WI38 (cell line): ENCODE data around the gene GPHB5.

Experiments used
- H3K4me3 ChIP-seq: 2 replicates; pipeline ENCODE4 v1.5.1; 2011; ENCODE audit warnings: low read depth, mild to moderate bottlenecking, control low read depth, low read length
- TF ChIP-seq, protein P1 (sequence below): IDR thresholded peaks from 2 replicates; pipeline ENCODE4 v1.5.1; 2012; ENCODE audit warnings: low read depth, mild to moderate bottlenecking, control low read depth, low read length

Gene GPHB5

DNA sequence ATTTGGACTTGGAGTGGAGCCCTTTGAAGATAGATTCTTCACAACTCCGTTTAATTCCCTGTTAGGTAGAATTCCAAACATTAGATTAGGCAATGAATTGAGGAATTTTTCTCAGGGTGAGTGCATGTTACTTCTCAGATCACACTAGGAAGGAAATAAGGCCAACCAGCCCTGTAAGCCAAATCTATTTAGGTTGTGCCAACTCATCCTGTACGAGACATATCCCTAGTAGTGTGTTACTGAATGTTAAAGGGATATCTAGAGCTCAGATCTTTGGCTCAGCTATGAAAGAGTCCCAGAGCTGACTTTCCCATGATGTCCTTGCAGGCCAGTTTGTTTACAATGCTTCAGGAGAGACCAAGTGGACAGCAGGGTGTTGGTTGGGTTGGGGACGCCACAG, 45.6 kb downstream of the GPHB5 start:
- no peak overlapping the region for H3K4me3 ChIP-seq
- TF ChIP-seq, protein P1, sequence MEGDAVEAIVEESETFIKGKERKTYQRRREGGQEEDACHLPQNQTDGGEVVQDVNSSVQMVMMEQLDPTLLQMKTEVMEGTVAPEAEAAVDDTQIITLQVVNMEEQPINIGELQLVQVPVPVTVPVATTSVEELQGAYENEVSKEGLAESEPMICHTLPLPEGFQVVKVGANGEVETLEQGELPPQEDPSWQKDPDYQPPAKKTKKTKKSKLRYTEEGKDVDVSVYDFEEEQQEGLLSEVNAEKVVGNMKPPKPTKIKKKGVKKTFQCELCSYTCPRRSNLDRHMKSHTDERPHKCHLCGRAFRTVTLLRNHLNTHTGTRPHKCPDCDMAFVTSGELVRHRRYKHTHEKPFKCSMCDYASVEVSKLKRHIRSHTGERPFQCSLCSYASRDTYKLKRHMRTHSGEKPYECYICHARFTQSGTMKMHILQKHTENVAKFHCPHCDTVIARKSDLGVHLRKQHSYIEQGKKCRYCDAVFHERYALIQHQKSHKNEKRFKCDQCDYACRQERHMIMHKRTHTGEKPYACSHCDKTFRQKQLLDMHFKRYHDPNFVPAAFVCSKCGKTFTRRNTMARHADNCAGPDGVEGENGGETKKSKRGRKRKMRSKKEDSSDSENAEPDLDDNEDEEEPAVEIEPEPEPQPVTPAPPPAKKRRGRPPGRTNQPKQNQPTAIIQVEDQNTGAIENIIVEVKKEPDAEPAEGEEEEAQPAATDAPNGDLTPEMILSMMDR = no peak

DNA sequence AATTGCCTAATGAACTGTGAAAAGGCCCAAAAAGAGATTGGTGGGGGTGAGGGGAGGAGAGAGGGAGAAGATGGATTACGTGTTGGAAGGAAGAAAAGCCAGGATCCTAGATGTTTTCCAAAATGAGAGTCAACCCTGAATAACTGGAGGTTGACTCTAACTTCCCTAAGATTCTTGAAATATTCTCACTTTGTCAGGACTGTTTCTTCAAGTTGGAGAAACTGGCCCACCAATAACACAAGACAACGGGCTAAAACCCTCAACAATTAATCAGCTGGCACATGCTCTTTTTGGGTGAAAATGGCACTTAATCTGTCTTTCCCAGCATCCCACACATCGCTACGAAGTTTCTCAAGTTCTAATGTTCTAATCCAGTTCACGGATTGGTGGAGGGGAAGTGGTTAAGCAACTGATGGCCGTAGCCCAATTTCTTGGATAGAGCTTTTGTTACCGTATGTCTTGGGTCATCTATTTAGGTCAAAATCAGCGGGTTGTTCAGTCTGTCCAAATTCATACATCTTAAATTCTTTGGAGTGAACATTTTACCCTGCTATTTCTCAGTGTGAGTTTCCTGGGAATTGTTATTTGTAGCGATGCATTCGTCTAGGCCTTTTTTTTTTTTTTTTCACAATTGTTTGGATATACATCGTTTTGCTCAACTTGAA, 49.0 kb downstream of the GPHB5 start:
- H3K4me3 ChIP-seq = no peak overlapping the region
- TF ChIP-seq, protein P1 = no peak

DNA sequence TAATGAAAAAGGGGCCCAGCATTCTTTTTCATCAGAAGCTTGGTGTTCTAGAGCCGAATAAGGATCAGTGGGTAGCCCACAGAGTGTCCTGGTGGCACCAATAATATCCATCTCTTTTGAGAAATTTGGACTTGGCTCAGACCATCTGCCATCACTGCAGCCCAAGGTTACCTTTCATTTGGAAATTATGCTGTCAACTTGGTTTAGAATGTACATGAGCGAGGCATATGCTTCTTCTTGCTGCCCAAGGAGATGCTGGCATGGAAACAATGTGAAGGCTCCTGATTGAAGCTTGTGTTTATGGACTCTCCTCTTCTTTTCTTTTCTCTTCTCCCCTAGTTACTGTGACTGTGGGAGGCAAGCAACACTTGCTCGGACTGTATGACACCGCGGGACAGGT, 50.0 kb downstream of the GPHB5 start:
- TF ChIP-seq, protein P1 = no peak
- H3K4me3 ChIP-seq = no peak overlapping the region

DNA sequence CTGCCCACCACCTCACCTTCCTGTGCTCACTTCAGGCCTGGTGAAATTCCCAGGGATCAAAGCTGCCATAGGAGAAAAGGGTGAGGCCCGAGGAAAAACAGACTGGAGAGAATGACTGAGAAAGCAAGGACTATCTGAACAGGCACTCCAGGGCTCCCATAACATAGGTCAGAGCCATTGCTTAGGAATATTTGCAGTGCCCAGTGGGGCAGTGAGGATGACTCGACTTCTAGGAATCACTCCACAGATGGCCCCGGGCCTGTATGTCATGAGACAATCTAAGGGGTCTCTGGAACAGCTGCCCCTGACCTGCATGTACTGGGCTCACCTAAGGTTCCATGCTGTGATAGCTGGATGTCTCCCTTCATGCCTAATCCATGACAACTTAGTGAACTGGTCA, 51.6 kb downstream of the GPHB5 start:
- TF ChIP-seq, protein P1 = no peak
- no peak overlapping the region for H3K4me3 ChIP-seq

DNA sequence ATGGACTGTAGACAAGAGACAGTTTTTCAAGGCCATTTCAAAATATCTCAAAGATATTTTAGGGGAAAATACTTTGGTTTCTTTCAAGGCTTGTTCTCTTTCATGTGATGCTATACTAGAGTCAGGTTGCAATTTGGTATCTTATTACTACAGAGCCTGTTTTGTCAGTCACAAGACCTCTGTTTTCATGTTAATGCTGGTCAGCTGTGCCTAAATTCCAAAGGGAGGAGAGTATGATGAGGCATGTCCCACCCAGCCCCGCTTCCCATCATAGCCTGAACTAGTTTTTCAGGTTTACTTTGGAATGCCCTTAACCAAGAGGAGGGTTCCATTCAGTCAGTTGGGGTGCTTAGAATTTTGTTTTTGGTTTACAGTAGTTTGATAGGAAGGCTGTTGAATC, 52.6 kb downstream of the GPHB5 start:
- TF ChIP-seq, protein P1 = no peak
- H3K4me3 ChIP-seq = no peak overlapping the region
